Stimulated activated CD4-positive, alpha-beta T cell treated with anti-CD3 and anti-CD28 coated beads, Interleukin-2, amount 100 ng/mL, for 48 hours (primary cell): ENCODE measurements around the gene EXOC6B.

Source experiments
- DNase-seq, 2 donors: peaks; one replicate each; pipeline ENCODE4 v3.0.0-alpha.2; 2020

EXOC6B gene

DNA sequence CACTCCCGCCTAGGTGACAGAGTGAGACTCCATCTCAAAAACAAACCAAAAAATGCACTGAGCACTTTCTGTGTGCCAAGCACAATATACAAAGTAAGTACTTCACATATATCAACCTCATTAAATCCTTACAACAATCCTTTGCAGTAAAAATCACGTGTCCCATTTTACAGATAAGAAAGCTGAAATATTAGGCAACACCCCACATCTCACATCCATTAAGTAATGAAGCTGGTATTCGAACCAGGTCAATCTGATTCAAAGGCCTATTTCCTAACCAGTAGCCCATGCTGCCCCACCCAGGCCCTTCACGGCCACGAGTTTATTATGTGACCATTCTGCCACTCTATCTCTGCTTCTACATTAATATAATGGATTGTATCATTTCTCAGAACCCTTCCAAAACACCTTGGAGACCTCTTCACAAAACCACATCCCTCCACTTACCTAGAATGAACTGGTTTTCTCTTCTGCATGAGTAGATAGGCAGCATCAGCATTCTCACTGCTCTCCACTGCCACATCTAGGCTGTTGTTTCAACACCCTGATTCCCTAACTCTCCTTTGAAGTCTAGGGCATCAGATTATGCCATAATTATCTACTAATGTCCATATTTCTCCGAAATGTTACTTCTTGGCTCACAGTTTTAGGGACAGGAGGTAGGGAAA is 3.1 kb upstream of the EXOC6B start:
- DNase-seq: no peak

- DNase-seq: no peak
Measured at GRCh38 chr2:72827966-72828646, 2.3 kb upstream of the EXOC6B start.

- no peak for DNase-seq
Measured at GRCh38 chr2:72827487-72827886, 1.7 kb upstream of the EXOC6B start.

DNA sequence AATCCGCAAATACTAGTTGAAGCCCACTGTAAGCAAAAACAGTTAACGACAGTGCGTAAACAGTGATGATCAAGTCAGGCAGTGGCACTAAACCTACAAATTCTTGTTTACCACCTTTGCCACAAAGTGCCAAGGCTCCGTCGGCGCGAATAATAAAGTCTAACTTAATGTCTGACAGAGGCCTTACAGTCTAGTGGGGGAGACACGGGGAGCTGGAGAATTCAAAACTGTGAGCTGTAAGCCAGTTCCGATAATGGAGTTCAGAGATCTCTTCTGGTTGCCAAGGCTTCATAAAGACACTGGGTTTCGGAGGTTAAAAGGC is 284 bp upstream of the EXOC6B start:
- DNase-seq: no peak

DNA sequence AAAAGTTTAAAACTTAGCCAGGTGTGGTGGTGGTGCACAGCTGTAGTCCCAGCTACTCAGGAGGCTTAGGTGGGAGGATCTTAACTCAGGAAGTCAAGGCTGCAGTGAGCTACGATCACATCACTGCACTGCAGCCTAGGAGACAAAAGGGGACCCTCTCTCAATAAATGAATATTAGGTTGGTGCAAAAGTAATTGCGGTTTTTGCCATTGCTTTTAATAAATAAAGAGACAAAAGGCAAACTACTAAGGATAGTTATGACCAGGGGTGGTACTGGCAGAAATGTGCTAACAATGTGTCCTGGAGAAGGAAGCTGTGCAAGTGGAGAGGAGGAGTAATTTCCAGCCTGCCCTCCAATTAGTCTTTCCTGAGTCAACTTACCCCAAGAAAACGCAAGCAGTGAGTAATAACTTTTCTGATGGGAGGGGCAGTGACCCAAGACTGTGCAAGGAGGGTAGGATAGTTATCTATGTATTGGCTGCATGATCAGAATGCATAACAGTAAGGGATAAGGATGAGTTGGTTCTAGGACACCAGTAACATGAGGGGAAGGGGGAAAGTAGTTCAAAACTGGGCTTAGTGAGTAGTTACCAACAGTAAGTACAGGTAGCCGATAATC is 1.5 kb downstream of the EXOC6B start:
- DNase-seq: peak in 1 of 2 donors; percentile 1

GRCh38 chr2:72822794-72823193 is 3.0 kb downstream of the EXOC6B start:
- no peak for DNase-seq

DNA sequence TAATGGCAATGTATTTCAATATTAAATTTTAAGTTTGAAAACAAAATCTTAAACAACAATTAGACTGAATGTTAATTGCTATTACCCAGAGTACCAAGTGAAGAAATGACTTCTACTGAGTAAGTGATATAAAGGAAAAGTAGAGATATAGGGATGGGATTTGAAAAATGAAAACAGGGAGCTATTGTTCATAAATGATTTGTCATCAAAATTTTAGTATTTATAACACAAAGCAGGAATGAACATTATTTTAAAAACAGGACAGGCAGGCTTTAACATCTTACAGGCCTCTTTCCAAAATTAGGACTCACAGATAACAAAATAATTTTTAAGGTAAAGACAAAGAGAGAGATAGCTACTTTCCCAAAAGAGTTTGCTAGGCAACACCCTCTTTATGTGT is 3.9 kb downstream of the EXOC6B start:
- DNase-seq: no peak

DNA sequence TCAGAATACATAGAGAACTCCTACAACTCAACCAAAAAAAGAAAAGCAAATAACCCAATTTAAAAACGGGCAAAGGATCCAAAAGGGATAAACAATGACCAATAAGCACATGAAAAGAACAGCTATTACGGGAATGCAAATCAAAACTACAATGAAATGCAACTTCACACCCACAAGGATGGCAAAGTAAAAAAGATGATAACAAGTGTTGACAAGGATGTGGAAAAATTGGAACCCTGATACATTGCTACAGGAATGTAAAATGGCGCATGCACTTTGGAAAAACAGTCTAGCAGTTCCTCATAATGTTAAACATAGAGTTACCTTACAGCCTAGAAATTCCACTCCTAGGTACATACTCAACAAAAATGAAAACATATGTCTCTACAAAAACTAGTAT is 4.7 kb downstream of the EXOC6B start:
- DNase-seq: no peak

- no peak for DNase-seq
Measured at GRCh38 chr2:72819501-72819900, 6.3 kb downstream of the EXOC6B start.

DNA sequence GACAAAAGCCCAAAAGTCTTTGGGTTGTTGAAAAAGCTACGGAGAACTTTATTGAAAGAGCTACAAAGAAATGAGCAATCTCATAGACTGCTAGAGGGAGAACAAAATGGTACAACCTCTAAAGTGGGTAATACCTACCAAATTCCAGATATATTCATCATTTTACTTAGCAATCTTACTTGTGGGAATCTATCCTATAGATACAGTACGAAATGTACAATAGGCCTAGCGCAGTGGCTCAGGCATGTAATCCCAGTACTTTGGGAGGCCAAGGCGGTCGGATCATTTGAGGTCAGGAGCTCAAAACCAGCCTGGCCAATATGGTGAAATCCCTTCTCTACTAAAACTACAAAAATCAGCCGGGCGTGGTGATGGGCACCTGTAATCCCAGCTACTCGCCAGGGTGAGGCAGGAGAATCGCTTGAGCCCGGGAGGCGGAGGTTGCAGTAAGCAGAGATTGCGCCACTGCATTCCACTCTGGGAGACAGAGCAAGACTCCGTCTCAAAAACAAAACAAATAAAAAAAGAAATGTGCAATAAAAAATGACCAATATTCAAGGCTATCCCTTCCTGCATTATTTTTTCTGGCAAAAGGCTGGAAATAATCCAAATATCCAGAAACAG is 10.1 kb downstream of the EXOC6B start:
- DNase-seq: no peak

DNA sequence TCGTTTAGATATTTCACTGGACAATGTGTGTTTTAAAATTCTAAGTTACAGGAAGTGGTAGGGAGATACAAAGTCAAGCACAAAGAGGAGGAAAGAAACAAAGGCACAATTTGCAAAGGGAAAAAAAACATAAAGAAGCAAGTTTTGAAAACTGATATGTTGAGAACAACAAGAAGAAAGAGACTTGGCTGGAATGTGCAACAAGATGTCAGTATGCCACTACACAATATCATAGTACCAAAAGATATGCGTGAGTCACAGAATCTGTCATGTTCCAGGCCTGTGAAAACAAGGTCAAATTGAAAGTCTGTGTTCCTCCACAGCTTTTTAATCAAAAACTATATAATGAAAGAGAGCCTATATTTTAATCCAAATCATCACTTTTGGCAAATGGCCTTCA is 12.0 kb downstream of the EXOC6B start:
- no peak for DNase-seq

DNA sequence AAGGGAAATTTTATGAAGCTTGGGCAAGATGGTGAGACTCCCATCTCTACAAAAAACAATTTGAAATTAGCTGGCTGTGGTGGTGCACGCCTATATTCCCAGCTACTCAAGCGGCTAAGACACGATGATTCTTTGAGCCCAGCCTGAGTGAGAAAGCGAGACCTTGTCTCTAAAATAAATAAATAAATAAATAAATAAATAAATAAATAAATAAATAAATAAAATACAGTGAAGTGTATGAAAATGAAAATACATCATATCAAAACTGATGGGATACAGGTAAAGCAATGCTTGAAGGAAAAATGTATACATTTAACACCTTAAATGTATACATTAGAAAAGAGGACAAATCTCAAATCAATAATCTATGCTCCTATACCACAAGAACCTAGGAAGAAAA is 15.7 kb downstream of the EXOC6B start:
- no peak for DNase-seq

DNA sequence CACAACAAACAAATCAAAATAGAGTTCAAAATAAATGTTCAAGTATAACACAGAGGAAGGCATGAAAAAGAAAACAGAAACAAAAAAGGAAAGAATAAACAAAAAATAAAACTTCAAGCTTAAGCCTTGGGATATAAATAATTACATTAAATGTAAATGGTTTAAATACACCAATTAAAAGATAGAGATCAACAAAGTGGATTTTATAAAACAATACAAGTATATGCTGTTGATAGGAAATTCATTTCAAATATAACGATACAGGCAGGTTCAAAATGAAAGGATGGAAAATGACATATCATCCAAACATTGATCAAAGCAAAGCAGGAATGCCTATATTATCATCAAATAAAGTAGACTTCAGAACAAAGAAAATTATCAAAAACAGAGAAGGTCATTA is 16.7 kb downstream of the EXOC6B start:
- DNase-seq: no peak

DNA sequence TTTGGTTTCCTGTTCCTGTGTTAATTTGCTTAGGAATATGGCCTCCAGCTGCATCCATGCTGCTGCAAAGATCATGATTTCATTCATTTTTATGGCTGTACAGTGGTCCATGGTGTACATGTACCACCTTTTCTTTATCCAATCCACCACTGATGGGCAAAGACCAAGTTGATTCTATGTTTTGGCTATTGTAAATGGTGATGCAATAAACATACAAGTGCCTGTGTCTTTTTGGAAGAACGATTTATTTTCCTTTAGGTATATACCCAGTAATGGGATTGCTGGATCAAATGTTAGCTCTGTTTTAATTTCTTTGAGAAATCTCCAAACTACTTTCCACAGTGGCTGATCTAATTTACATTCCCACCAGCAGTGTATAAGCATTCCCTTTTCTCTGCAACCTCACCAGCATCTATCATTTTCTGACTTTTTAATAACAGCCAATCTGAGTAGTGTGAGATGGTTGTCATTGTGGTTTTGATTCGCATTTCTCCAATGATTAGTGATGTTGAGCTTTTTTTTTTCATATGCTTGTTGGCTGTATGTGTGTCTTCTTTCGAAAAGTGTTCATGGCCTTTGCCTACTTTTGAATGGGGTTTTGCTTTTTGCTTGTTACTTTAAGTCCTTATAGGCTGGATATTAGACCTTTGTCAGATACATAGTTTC is 19.4 kb downstream of the EXOC6B start:
- DNase-seq: no peak

GRCh38 chr2:72803626-72804320 is 22.1 kb downstream of the EXOC6B start:
- DNase-seq: no peak

DNA sequence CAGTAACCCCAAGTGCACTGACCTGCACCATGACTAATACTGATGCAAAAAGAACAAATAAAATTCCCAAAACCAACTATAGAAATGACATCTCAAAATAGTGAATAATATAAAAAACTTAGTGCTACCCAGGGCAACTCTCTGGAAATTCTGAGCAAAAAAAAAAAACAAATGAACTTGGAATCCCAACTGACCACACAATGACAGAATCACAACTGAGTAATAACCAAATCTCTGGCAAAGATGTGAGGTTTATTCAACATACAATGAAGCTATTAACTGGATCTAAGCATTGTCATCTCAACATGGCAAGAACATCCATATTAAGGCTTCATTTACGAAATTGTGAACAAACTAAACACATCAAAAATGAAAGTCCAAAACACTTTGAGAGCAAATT is 22.7 kb downstream of the EXOC6B start:
- DNase-seq: no peak

DNA sequence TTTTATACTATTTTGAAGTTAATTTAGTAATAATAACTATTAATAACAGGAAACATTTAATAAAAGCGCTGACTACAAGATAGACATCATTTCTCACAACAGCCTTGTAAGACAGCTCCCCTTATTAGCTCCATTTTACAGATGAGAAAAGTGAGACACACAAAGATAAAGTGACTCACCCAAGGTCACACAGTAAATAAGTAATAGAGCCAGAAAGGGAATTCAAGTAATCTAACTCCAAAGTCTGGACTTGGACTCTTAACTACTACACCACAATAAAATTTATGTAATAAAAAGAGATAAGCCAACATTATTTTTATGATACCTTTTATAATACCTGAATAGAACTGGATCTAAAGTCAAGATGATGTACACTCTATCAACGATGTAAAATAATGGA is 25.3 kb downstream of the EXOC6B start:
- DNase-seq: no peak

GRCh38 chr2:72797740-72798139 is 28.1 kb downstream of the EXOC6B start:
- no peak for DNase-seq

DNA sequence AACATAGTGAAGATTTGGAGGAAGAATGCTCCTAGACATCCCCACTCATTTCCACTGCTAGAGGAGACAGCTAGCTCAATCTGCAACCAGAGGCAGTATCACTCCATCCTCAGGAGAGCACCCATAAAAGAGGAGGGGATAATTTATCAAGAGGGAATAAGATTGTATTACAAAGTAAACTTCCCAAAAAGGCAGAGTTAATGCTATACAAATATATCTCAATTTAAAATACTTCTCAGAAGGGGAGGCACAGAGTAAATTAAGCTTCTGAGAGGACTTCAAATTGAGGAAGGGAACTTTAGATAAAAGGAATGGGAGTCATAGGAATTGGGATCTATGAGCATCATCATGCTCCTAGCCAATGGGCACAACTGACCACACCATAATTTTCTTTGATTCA is 29.1 kb downstream of the EXOC6B start:
- no peak for DNase-seq

- DNase-seq: no peak
Measured at GRCh38 chr2:72794572-72794971, 31.3 kb downstream of the EXOC6B start.

DNA sequence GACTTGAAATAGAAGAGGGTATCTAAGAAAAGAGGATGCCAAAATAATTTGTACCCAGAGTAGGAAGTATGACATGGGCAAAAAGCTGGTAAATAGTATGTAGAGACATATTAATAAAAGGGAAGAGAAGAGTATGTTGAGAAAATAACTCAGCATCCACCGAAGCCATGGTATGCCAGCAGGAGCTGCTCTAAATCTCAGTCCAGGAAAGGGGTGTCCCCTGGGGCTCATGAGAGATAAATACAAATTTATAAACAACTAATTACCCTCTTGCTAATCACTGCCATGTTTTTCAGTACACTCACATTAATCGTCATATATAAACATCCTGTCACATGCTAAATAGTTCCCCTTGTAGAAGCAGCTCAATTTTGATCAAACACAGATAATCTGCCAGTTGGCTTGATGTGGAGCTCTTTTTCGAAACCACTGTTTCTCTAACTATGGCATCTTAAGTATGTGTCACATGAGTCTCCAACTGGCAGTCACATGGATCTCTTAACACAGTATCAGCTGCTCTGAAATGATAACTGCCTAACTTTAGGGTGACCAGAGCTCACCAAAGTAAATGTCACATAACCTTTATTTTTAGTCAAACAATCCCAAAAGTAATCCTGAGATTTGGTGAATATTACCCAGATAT is 31.9 kb downstream of the EXOC6B start:
- DNase-seq: no peak

- DNase-seq: no peak
Measured at GRCh38 chr2:72789241-72789640, 36.6 kb downstream of the EXOC6B start.

DNA sequence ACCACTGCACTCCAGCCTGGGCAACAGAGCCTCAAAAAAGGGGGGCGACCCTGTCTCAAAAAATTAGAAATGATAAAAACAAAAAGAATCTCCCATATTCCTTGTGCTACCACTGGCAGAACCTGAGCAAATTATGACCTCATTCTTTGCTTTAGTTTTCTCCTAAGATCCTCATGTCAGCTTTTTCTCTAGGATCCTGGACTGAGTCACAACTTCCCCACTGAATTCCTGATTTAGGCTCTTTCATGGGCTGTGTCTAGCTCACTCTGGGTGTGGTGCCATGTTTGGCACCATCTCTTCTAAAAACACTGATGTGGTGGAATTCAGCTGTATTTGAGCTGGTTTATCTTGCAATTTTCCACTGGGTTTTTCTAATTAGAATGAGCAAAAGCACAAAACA is 37.1 kb downstream of the EXOC6B start:
- no peak for DNase-seq
